Measurements from ENCODE around the gene OR2A5.
"Not testable (repeated sequence)": the region's sequence is repeated elsewhere in the genome, so short reads cannot be mapped to it uniquely, and the experiment has no call there.

OR2A5 gene

GRCh38 chr7:144035385-144035784 lies 13.4 kb upstream of the OR2A5 start:
- DNase-seq = no peak

- no peak for DNase-seq
Observed at GRCh38 chr7:144036302-144036885, 12.4 kb upstream of the OR2A5 start.

GRCh38 chr7:144037414-144038035 lies 11.2 kb upstream of the OR2A5 start:
- no peak for DNase-seq

GRCh38 chr7:144038887-144039286 lies 9.9 kb upstream of the OR2A5 start:
- no peak for DNase-seq

- no peak for DNase-seq
Observed at GRCh38 chr7:144049491-144049890, 743 bp downstream of the OR2A5 start.

GRCh38 chr7:144050093-144050492 lies 1.3 kb downstream of the OR2A5 start:
- no peak for DNase-seq

- not testable (repeated sequence) for DNase-seq
Observed at GRCh38 chr7:144050884-144051283, 2.1 kb downstream of the OR2A5 start.

GRCh38 chr7:144057954-144058353 lies 9.2 kb downstream of the OR2A5 start:
- no peak for DNase-seq

- no peak for DNase-seq
Observed at GRCh38 chr7:144063710-144064109, 15.0 kb downstream of the OR2A5 start.

- no peak for DNase-seq
Observed at GRCh38 chr7:144069511-144069910, 20.8 kb downstream of the OR2A5 start, which contains the start of gene OR2A25. Gene OR2A25 (plus strand): TSS chr7:144069811. CDS start chr7:144074220, 4,409 bp downstream.

GRCh38 chr7:144069953-144070352 lies 21.2 kb downstream of the OR2A5 start:
- DNase-seq = no peak

GRCh38 chr7:144074374-144074773 lies 25.6 kb downstream of the OR2A5 start:
- DNase-seq = no peak

- no peak for DNase-seq
Observed at GRCh38 chr7:144085978-144086377, 37.2 kb downstream of the OR2A5 start, which contains the start of gene OR2A12. Gene OR2A12 (plus strand): TSS chr7:144086278. CDS start chr7:144095108, 8,830 bp downstream.

GRCh38 chr7:144086730-144087129 lies 38.0 kb downstream of the OR2A5 start:
- DNase-seq = no peak

- no peak for DNase-seq
Observed at GRCh38 chr7:144087230-144087629, 38.5 kb downstream of the OR2A5 start.

GRCh38 chr7:144090667-144091066 lies 41.9 kb downstream of the OR2A5 start:
- no peak for DNase-seq

- no peak for DNase-seq
Observed at GRCh38 chr7:144098776-144099175, 50.0 kb downstream of the OR2A5 start.

- DNase-seq = no peak
Observed at GRCh38 chr7:144100607-144101006, 51.9 kb downstream of the OR2A5 start.

- DNase-seq = no peak
Observed at GRCh38 chr7:144102041-144102440, 53.3 kb downstream of the OR2A5 start.

GRCh38 chr7:144105211-144105610 lies 56.5 kb downstream of the OR2A5 start:
- no peak for DNase-seq
